RKO (cell line): Measurements from ENCODE around the gene PRMT6.
"Not testable (repeated sequence)": the region's sequence is repeated elsewhere in the genome, so short reads cannot be mapped to it uniquely, and the experiment has no call there.

Source experiments
- DNase-seq: peaks from one replicate; pipeline ENCODE4 v3.0.0-alpha.2; 2016; ENCODE audit warnings: low spot score

Gene PRMT6

DNA sequence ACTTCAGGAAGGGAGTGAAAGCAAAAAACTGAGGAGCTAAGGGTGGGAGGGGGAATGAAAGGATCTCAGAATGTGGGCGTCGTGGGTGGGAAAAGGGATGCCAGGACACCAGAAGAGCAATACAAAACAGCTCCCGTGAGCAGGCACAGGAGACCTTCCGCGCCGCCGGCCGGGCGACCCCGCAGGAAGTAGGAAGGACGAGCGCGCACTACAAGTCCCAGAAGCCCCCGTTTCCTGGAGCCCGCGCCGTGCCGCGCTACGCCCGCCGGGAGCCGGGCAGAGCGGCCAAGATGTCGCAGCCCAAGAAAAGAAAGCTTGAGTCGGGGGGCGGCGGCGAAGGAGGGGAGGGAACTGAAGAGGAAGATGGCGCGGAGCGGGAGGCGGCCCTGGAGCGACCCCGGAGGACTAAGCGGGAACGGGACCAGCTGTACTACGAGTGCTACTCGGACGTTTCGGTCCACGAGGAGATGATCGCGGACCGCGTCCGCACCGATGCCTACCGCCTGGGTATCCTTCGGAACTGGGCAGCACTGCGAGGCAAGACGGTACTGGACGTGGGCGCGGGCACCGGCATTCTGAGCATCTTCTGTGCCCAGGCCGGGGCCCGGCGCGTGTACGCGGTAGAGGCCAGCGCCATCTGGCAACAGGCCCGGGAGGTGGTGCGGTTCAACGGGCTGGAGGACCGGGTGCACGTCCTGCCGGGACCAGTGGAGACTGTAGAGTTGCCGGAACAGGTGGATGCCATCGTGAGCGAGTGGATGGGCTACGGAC lies at the start of gene PRMT6:
PRMT6 (plus strand) TSS at position 249 of the 771 bp plus-strand sequence; CDS start at position 291, 42 bp downstream.
- peak; percentile 88 for DNase-seq

- DNase-seq: no peak
Measured at GRCh38 chr1:107009281-107009680, 47.2 kb upstream of the PRMT6 start.

DNA sequence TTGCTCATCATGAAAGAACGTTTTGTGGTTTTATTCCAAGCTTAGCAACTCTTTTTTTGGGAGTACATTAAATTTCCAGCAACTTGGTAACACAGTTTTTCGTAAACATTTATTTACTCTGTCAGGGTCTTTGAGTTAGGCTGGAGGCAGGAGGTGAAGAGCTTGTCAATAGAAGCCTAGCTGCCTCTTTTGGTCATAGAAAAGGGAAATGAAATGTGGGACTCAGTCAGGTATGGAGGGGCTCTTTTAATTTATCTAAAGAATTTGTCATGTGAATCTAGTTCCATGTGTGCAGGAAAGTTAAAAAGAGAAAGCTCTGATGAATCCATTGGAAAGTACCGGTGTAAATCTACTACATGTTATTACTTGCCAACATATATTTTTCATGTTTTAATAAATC lies 45.9 kb upstream of the PRMT6 start:
- DNase-seq: no peak

- no peak for DNase-seq
Measured at GRCh38 chr1:107016376-107016978, 40.0 kb upstream of the PRMT6 start.

DNA sequence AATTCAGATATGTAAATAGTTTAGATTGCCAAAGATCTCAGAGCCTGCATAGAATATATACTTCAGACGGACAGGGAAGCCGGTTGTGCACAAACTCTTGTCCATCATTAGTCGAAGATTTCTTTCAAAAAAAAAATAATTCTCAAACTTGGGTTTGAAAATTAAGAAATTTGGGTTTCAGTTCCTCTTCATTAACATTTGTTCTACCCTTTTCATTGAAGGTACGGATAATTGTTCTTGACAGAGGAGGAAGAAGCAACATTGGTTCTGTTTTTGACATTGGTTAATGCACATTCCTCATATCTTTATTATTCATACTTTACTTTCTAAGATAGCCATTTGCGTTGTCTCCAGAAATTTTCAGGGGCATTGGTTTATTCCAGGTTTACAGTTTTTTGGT lies 38.0 kb upstream of the PRMT6 start:
- DNase-seq: no peak

DNA sequence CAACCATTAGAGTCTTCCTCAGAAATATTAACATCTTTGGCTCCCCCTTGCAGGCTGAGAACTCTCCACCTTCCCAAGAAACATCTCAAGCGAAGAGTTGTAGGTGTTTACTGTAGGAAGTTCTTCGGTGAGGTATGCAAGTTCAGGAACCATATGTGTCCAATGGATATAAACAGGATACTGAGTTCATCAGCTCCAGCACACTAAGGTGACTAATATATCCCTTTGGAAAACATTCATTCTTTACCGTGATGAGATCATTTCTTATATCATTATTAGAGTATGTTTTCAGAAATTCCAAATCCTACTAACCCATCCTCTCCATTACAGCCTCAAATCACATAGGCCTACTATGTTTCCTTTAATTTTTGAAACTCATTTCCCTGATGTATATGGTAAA lies 37.3 kb upstream of the PRMT6 start:
- DNase-seq: peak; percentile 36

DNA sequence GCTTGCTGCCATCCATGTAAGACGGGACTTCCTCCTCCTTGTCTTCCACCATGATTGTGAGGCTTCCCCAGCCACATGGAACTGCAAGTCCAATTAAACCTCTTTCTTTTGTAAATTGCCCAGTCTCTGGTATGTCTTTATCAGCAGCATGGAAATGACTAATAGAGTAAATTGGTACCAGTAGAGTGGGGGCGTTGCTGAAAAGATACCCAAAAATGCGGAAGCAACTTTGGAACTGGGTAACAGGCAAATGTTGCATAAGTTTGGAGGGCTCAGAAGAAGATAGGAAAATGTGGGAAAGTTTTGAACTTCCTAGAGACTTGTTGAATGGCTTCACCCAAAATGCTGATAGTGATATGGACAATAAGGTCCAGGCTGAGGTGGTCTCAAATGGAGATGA lies 17.6 kb upstream of the PRMT6 start:
- DNase-seq: not testable (repeated sequence)

- DNase-seq: not testable (repeated sequence)
Measured at GRCh38 chr1:107044310-107045220, 11.9 kb upstream of the PRMT6 start.

GRCh38 chr1:107047602-107048001 lies 8.9 kb upstream of the PRMT6 start:
- DNase-seq: no peak

- no peak for DNase-seq
Measured at GRCh38 chr1:107048241-107048640, 8.2 kb upstream of the PRMT6 start.

DNA sequence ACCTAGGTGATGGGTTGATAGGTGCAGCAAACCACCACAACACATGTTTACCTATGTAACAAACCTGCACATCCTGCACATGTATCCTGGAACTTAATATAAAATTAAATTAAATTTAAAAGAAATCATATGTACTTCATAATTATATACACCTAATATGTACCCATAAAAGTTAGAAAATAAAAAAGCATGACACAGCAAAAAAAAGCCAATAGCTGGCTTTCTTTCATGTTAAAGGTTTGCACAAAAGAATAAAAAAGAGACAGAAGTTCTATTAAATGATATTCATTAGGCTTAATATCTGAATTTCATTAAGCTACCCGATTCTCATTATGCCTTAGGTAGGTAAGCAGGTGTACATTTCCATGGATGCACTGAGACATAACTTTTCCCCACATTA lies 5.2 kb upstream of the PRMT6 start:
- DNase-seq: no peak

- DNase-seq: not testable (repeated sequence)
Measured at GRCh38 chr1:107055919-107056425, 502 bp upstream of the PRMT6 start.

DNA sequence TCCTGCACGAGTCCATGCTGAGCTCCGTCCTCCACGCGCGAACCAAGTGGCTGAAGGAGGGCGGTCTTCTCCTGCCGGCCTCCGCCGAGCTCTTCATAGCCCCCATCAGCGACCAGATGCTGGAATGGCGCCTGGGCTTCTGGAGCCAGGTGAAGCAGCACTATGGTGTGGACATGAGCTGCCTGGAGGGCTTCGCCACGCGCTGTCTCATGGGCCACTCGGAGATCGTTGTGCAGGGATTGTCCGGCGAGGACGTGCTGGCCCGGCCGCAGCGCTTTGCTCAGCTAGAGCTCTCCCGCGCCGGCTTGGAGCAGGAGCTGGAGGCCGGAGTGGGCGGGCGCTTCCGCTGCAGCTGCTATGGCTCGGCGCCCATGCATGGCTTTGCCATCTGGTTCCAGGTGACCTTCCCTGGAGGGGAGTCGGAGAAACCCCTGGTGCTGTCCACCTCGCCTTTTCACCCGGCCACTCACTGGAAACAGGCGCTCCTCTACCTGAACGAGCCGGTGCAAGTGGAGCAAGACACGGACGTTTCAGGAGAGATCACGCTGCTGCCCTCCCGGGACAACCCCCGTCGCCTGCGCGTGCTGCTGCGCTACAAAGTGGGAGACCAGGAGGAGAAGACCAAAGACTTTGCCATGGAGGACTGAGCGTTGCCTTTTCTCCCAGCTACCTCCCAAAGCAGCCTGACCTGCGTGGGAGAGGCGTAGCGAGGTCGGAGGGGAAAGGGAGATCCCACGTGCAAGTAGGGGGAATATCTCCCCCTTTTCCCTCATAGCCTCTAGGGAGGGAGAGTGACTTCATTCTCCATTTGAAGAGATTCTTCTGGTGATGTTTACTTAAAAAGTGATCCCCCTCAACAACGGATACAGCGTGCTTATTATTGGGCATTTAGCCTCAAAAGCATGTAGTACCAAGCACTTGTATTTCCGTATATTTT lies 991 bp downstream of the PRMT6 start:
- peak; percentile 75 for DNase-seq

DNA sequence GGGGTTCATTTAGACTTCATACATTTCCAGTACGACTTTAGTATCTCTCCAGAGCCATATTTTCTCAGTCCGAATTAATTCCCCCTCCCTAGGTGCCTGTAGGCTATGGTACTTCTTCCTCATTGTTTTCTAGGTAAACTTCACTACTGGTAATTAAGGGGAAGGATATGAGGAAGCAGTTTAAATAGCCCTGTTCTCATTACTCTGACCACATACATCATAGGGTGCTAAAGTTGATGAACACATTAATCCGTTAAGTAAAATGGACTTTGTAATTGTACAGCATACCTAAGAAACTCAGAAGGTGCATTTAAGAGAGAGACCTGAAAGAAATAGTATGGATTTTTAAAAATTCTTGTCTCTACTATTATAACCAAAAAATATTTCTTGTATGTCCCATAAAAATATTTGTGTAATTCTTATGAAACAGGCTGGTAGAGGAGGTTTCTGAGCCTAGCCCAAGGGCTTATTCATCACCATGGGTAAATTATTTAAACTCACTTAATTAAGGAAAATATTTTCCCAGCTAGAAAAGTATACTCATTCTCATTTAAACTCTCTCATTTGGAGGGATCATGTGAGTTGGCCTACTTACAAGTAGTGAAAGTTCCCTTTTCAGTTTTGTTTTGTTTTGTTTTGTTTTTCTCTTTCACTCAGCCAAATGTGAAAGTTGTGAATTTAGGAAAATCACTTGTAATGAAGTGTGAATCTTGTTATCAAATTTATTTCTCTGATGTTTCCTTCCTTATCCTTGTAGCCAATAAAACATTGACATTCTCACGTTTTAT lies 2.0 kb downstream of the PRMT6 start:
- DNase-seq: peak; percentile 30

DNA sequence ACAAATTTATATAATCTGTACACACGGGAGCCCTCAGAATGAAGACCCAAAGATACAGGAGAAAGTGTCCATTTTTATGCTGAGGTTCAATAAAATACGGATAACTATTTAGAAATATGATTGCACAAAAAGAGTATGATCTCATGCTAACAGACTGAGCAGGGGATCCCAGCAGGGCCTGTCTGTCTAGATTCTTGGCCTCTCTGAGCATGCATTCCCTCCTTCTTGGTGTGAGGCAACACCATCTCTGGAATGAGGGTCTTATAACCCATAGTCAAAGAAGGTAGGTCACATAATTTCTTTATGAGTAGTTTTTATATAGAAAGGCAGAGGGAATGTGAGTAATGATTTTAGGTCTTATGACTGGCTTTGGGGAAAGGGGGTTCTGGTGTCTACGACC lies 5.4 kb downstream of the PRMT6 start:
- DNase-seq: no peak

DNA sequence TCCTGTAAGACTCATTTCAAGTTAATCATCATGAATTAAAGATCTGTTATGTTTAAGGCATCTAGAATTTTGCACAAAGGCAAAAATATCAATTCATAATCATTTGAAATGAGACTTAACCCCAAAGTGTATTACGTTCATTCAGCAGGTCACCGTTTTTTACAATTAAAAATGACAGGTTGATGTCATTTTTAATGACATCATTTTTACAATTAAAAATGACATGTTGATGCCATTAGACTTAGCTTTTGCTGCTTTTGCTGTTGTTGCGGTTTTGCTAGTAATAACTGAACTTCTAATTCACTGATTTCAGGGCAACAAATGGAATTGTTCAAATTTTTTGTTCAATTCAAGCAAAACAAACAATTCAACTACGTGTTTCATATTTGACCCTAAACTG lies 17.0 kb downstream of the PRMT6 start:
- no peak for DNase-seq

DNA sequence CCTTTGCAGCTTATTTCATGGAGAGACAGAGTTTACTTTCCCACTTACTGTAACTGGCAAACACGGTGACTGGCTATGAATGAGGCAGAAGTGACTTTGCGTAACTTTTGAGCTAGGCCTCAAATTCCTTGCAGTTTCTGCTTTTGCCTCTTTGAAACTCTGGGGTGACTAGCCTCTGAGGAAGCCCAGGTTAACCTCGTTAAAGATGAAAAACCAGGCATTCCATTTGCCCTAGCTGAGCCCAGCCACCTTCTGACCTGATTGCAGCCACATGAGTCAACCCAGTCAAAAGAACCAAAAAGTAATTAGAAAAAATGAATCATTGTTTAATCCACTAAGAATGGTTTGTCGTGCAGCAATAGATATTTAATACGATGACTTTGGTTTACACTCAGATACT lies 20.4 kb downstream of the PRMT6 start:
- DNase-seq: peak; percentile 84

DNA sequence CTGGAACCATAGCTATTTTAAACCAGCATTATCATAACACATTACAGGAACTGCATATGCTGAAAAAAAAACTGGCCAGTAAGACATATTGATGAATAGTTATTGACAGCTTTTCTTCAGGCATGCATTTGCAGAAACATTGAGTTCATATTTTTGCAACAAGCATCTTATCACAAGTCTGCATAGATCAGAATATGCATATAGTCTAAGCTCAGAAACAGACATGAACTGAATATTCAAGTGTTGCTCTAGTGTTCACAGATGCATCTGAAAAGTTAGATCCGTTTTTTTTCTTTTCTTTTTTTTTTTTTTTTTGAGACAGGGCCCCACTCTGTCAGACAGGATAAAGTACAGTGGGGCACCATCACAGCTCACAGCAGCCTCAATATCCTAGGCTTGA lies 22.8 kb downstream of the PRMT6 start:
- no peak for DNase-seq

DNA sequence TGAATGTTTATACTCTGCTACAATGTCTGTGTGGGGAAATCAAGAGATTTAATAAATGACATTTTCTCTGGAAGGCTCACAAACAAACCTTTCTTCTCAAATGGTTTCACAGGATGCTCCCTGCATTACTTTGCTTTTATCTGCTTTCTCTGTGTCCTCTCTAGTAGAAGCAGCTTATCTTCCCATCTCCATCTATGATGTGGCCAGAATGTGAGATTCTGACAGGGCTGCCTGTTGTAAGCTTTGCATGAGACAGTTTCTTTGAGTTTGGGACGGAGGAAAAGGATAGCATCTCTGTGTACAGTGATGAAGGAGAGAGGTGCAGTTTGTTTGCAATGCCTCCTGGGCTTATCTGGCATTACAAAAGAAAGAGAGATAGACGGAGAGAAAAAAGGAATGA lies 24.6 kb downstream of the PRMT6 start:
- DNase-seq: no peak

- no peak for DNase-seq
Measured at GRCh38 chr1:107091418-107091817, 34.9 kb downstream of the PRMT6 start.

- not testable (repeated sequence) for DNase-seq
Measured at GRCh38 chr1:107093395-107093794, 36.9 kb downstream of the PRMT6 start.
